Right lobe of liver (tissue), 4 donors: ENCODE measurements around the gene RGS12.

Experiments used
- CTCF ChIP-seq, 4 donors: fragments of 200-600 bp in 3 of 4; fragments of 450-650 bp in 1 of 4; IDR thresholded peaks; one replicate each; pipeline versions ENCODE4 v1.5.1 to v1.8.0; 2016 to 2022; ENCODE audit warnings: antibody characterized with exemption in 4 of 4, mild to moderate bottlenecking in 2 of 4
- POLR2A ChIP-seq: fragments of 450-650 bp; IDR thresholded peaks from one replicate; pipeline ENCODE4 v1.6.1; 2017; ENCODE audit warnings: antibody characterized with exemption, mild to moderate bottlenecking
- donor health status: DM: no; HTN: no; CAD: no.
- donor health status: DM: no; HTN: no; CAD: no.
- donor health status: DM: no; HTN: yes; CAD: no.

DNA sequence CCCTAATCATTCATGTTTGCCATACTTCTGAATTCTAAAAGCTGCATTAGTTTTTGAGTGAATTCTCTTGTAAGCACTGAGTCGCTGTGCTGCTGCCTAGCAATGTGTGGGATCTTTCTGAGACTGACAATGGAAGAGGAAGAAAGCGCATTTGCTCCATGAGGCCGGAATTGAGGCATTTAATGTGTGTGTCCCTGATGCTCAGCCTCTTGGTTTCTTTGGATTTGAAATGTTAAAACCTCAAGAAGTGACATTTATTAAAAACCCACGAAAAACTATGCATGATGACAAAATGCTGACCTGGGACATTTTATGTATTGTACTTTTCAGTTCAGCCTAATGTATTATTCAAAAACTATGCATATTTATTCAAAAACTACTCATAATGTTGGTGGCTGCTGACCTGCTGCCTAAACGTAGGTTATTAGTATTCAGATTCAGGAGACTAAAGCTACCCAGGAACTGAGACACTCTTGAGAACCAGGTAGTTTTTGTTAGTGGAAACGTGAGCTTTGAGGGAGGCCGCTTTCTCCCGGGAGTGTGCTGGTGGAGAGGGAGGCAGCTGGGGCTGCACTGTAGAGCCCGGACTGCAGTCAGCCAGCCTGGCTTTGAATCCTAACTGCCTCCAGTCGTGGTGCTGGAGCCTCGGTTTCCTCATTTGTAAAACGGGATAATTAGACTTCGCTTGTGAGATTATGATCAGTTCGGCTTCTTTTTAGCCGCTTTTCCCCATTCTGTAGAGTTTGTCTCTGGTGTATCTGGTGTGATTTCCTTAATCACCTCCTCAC is 11.3 kb downstream of the RGS12 start:
- no peak for TF ChIP-seq POLR2A
- TF ChIP-seq CTCF (IDR thresholded peaks at IDR 0.05): no peak
